ENCODE measurements around the gene HORMAD2.
A peak's percentile ranks its signal among the peaks of the same experiment; 100 is the strongest.

Gene HORMAD2

GRCh38 chr22:30079952-30080533 is at the start of gene HORMAD2:
TSS of gene HORMAD2 (plus strand) at chr22:30080464. CDS start at chr22:30093953, 13,489 bp downstream.
- Histone ChIP-seq H3K27me3 (ENCODE audit: low read depth) (no peaks in the 10 kb centered on the region), H3K4me3 (no peak within 1 kb of the TSS), H3K9me3 (0 out of 2 replicates have a peak, but pooled peaks cover 2% of the 10 kb centered on the region), H3K4me1 (peaks cover 12% of the 10 kb centered on the region), H3K36me3 (replicated peaks) (no peaks in the 10 kb centered on the region)
- in situ Hi-C loops (cut with MboI; ENCODE audit: low sequenced_read_pairs), result loop anchor here (10.0 kb wide), 1 partner anchor 445 kb away; no protein-coding TSS in a partner anchor
- no peak for DNase-seq (ENCODE audit: low spot score in 2 of 2)

GRCh38 chr22:30031328-30031727 is 48.9 kb upstream of the HORMAD2 start:
- Histone ChIP-seq H3K36me3 (replicated peaks) (no peaks in the 10 kb centered on the region; the same call in none of the 2 replicates), H3K27me3 (ENCODE audit: low read depth) (no peaks in the 10 kb centered on the region), H3K4me3 (no peak overlapping the region), H3K9me3 (no peaks in the 10 kb centered on the region), H3K4me1 (peaks cover 28% of the 10 kb centered on the region)
- no peak for DNase-seq (ENCODE audit: low spot score in 2 of 2)
- in situ Hi-C loops (cut with MboI; ENCODE audit: low sequenced_read_pairs), result no loop called here

GRCh38 chr22:30031764-30032455 is 48.4 kb upstream of the HORMAD2 start:
- H3K4me1 ChIP-seq, result peaks cover 34% of the 10 kb centered on the region
- no peaks in the 10 kb centered on the region; the same call in none of the 2 replicates for H3K36me3 ChIP-seq (replicated peaks)
- H3K4me3 ChIP-seq, result no peak overlapping the region
- no peak for DNase-seq (ENCODE audit: low spot score in 2 of 2)
- in situ Hi-C loops (cut with MboI; ENCODE audit: low sequenced_read_pairs), result no loop called here
- H3K9me3 ChIP-seq, result no peaks in the 10 kb centered on the region
- no peaks in the 10 kb centered on the region for H3K27me3 ChIP-seq (ENCODE audit: low read depth)

GRCh38 chr22:30033137-30033536 is 47.1 kb upstream of the HORMAD2 start:
- in situ Hi-C loops (cut with MboI; ENCODE audit: low sequenced_read_pairs), result no loop called here
- H3K36me3 ChIP-seq (replicated peaks), result no peaks in the 10 kb centered on the region; the same call in 1 of the 2 replicates
- DNase-seq (ENCODE audit: low spot score in 2 of 2), result no peak
- H3K27me3 ChIP-seq (ENCODE audit: low read depth), result no peaks in the 10 kb centered on the region
- no peak overlapping the region for H3K4me3 ChIP-seq
- no peaks in the 10 kb centered on the region for H3K9me3 ChIP-seq
- peaks cover 44% of the 10 kb centered on the region for H3K4me1 ChIP-seq

- in situ Hi-C loops (cut with MboI; ENCODE audit: low sequenced_read_pairs), result no loop called here
- peaks cover 44% of the 10 kb centered on the region for H3K4me1 ChIP-seq
- H3K4me3 ChIP-seq, result no peak overlapping the region
Measured at GRCh38 chr22:30033901-30034300, 46.4 kb upstream of the HORMAD2 start.

GRCh38 chr22:30036656-30037055 is 43.6 kb upstream of the HORMAD2 start:
- Histone ChIP-seq H3K4me3 (no peak overlapping the region), H3K9me3 (no peaks in the 10 kb centered on the region), H3K4me1 (peaks cover 44% of the 10 kb centered on the region), H3K36me3 (replicated peaks) (no peaks in the 10 kb centered on the region), H3K27me3 (ENCODE audit: low read depth) (no peaks in the 10 kb centered on the region)
- in situ Hi-C loops (cut with MboI; ENCODE audit: low sequenced_read_pairs), result no loop called here
- DNase-seq (ENCODE audit: low spot score in 2 of 2), result no peak

More at GRCh38 chr22:30033901-30034300, 46.4 kb upstream of the HORMAD2 start:
- no peaks in the 10 kb centered on the region for H3K36me3 ChIP-seq (replicated peaks)
- no peaks in the 10 kb centered on the region for H3K27me3 ChIP-seq (ENCODE audit: low read depth)
- no peak for DNase-seq (ENCODE audit: low spot score in 2 of 2)
- no peaks in the 10 kb centered on the region for H3K9me3 ChIP-seq

GRCh38 chr22:30038219-30038618 is 42.0 kb upstream of the HORMAD2 start:
- DNase-seq (ENCODE audit: low spot score in 2 of 2), result no peak
- in situ Hi-C loops (cut with MboI; ENCODE audit: low sequenced_read_pairs), result no loop called here
- Histone ChIP-seq H3K4me3 (no peak overlapping the region), H3K9me3 (no peaks in the 10 kb centered on the region), H3K27me3 (ENCODE audit: low read depth) (no peaks in the 10 kb centered on the region), H3K36me3 (replicated peaks) (no peaks in the 10 kb centered on the region), H3K4me1 (peaks cover 44% of the 10 kb centered on the region)

GRCh38 chr22:30040499-30041260 is 39.6 kb upstream of the HORMAD2 start:
- H3K27me3 ChIP-seq (ENCODE audit: low read depth), result no peaks in the 10 kb centered on the region
- no peak for DNase-seq (ENCODE audit: low spot score in 2 of 2)
- H3K4me3 ChIP-seq, result no peak overlapping the region
- in situ Hi-C loops (cut with MboI; ENCODE audit: low sequenced_read_pairs), result no loop called here
- H3K9me3 ChIP-seq, result no peaks in the 10 kb centered on the region
- peaks cover 43% of the 10 kb centered on the region for H3K4me1 ChIP-seq
- H3K36me3 ChIP-seq (replicated peaks), result no peaks in the 10 kb centered on the region

- in situ Hi-C loops (cut with MboI; ENCODE audit: low sequenced_read_pairs), result no loop called here
- H3K36me3 ChIP-seq (replicated peaks), result no peaks in the 10 kb centered on the region
- no peak for DNase-seq (ENCODE audit: low spot score in 2 of 2)
- H3K4me3 ChIP-seq, result no peak overlapping the region
- H3K9me3 ChIP-seq, result no peaks in the 10 kb centered on the region
- H3K27me3 ChIP-seq (ENCODE audit: low read depth), result no peaks in the 10 kb centered on the region
- peaks cover 38% of the 10 kb centered on the region for H3K4me1 ChIP-seq
Measured at GRCh38 chr22:30041475-30041874, 38.8 kb upstream of the HORMAD2 start.

GRCh38 chr22:30041881-30042280 is 38.4 kb upstream of the HORMAD2 start:
- in situ Hi-C loops (cut with MboI; ENCODE audit: low sequenced_read_pairs), result no loop called here
- Histone ChIP-seq H3K9me3 (no peaks in the 10 kb centered on the region), H3K27me3 (ENCODE audit: low read depth) (no peaks in the 10 kb centered on the region), H3K4me1 (peaks cover 34% of the 10 kb centered on the region), H3K4me3 (no peak overlapping the region), H3K36me3 (replicated peaks) (no peaks in the 10 kb centered on the region)
- DNase-seq (ENCODE audit: low spot score in 2 of 2), result no peak

GRCh38 chr22:30043161-30043560 is 37.1 kb upstream of the HORMAD2 start:
- Histone ChIP-seq H3K9me3 (no peaks in the 10 kb centered on the region), H3K4me1 (peaks cover 24% of the 10 kb centered on the region), H3K27me3 (ENCODE audit: low read depth) (no peaks in the 10 kb centered on the region), H3K36me3 (replicated peaks) (no peaks in the 10 kb centered on the region), H3K4me3 (no peak overlapping the region)
- in situ Hi-C loops (cut with MboI; ENCODE audit: low sequenced_read_pairs), result no loop called here
- no peak for DNase-seq (ENCODE audit: low spot score in 2 of 2)

- peak in 1 of 2 experiments; percentile 35 for DNase-seq (ENCODE audit: low spot score in 2 of 2)
- no peaks in the 10 kb centered on the region for H3K9me3 ChIP-seq
- peaks cover 24% of the 10 kb centered on the region for H3K4me1 ChIP-seq
- H3K4me3 ChIP-seq, result no peak overlapping the region
- H3K36me3 ChIP-seq (replicated peaks), result no peaks in the 10 kb centered on the region
- H3K27me3 ChIP-seq (ENCODE audit: low read depth), result no peaks in the 10 kb centered on the region
- in situ Hi-C loops (cut with MboI; ENCODE audit: low sequenced_read_pairs), result no loop called here
Measured at GRCh38 chr22:30044369-30044768, 35.9 kb upstream of the HORMAD2 start.

- in situ Hi-C loops (cut with MboI; ENCODE audit: low sequenced_read_pairs), result no loop called here
- peak; percentile 67 to 89 for DNase-seq (ENCODE audit: low spot score in 2 of 2)
Measured at GRCh38 chr22:30044881-30045493, 35.3 kb upstream of the HORMAD2 start.

More at GRCh38 chr22:30044881-30045493, 35.3 kb upstream of the HORMAD2 start:
- Histone ChIP-seq H3K4me1 (peaks cover 24% of the 10 kb centered on the region), H3K36me3 (replicated peaks) (no peaks in the 10 kb centered on the region), H3K4me3 (no peak overlapping the region), H3K27me3 (ENCODE audit: low read depth) (no peaks in the 10 kb centered on the region), H3K9me3 (no peaks in the 10 kb centered on the region)

Measured in HAP-1 (cell line).